ENCODE results near the gene CACNB4.

DNA sequence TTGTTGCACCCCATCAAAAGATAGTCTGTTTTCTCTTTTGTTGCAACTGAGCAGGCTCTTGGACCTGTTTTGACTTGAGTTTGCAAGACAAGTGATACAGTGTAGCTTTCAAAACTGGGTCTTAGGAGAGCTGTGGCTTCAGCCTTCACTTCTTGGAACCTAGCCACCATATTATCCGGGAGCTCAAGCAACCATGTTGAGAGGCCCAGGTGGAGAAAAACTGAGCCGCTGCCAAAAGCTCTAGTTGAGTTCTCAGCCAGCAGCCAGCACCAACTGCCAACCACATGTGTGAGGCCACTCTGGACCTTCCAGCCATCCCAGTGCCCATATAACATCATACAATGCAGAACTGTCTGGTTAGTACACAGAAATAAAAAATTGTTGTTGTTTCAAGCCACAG, 5.4 kb downstream of the CACNB4 start:
- TF ChIP-seq, protein P1, sequence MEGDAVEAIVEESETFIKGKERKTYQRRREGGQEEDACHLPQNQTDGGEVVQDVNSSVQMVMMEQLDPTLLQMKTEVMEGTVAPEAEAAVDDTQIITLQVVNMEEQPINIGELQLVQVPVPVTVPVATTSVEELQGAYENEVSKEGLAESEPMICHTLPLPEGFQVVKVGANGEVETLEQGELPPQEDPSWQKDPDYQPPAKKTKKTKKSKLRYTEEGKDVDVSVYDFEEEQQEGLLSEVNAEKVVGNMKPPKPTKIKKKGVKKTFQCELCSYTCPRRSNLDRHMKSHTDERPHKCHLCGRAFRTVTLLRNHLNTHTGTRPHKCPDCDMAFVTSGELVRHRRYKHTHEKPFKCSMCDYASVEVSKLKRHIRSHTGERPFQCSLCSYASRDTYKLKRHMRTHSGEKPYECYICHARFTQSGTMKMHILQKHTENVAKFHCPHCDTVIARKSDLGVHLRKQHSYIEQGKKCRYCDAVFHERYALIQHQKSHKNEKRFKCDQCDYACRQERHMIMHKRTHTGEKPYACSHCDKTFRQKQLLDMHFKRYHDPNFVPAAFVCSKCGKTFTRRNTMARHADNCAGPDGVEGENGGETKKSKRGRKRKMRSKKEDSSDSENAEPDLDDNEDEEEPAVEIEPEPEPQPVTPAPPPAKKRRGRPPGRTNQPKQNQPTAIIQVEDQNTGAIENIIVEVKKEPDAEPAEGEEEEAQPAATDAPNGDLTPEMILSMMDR (IDR thresholded peaks at IDR 0.05 in 2 of 3, conservative IDR thresholded peaks at IDR 0.05 in 1 of 3; ENCODE audit: control insufficient read depth in 2 of 3, extremely low read depth in 1 of 3, insufficient read depth in 1 of 3, low read depth in 3 of 3, low read length in 3 of 3): no peak
- no peak for TF ChIP-seq YY1 (IDR thresholded peaks at IDR 0.05; ENCODE audit: low read depth, low read length)
- TF ChIP-seq POLR2AphosphoS5 (IDR thresholded peaks at IDR 0.05; ENCODE audit: low read length): no peak
- no peak for TF ChIP-seq MXI1 (IDR thresholded peaks at IDR 0.05; ENCODE audit: low read depth, low read length)
- no peak for TF ChIP-seq CEBPB (IDR thresholded peaks at IDR 0.05; ENCODE audit: borderline replicate concordance in 1 of 2, low read depth in 2 of 2, low read length in 2 of 2)
- TF ChIP-seq SUPT20H (IDR thresholded peaks at IDR 0.05; ENCODE audit: borderline replicate concordance, control insufficient read depth, low read depth, low read length): no peak
- TF ChIP-seq JUND (IDR thresholded peaks at IDR 0.05; ENCODE audit: low read depth, low read length): no peak
- TF ChIP-seq ZNF274 (IDR thresholded peaks at IDR 0.05; ENCODE audit: insufficient read depth, insufficient read length): no peak
- TF ChIP-seq SP1 (IDR thresholded peaks at IDR 0.05; ENCODE audit: low read depth, low read length): no peak
- no peak for TF ChIP-seq NBN (IDR thresholded peaks at IDR 0.05)
- no peak for TF ChIP-seq SRF (IDR thresholded peaks at IDR 0.05; ENCODE audit: low read depth in 2 of 2, low read length in 2 of 2)
